GM18907 (cell line): ENCODE results near the gene AK2.

Experiments used
- ATAC-seq: cut with Tn5 transposase; IDR thresholded peaks from one replicate; pipeline ENCODE4 v1.9.1; 2021; ENCODE audit warnings: mild to moderate bottlenecking, moderate library complexity; ENCODE audit not compliant: unreplicated experiment

Gene AK2

DNA sequence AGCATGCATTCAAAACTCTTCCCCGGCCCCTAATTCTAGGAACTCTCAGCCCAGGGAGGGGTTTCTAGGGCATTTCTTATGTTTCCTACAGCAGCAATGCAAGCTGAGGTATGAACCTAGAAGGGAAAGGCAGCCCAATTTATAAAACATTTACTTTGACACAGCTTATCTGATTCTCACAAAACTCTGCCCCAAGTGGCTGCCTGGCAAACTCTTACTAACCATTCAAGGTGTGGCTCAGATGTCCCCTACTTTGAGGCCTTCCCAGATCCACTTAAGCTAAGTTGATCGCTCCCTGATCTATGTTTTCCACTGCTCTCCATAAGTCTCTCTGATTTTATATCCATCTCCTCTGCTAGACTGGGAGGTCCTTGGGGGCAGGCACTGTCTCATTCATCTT, 35.4 kb downstream of the AK2 start:
- no peak for ATAC-seq

DNA sequence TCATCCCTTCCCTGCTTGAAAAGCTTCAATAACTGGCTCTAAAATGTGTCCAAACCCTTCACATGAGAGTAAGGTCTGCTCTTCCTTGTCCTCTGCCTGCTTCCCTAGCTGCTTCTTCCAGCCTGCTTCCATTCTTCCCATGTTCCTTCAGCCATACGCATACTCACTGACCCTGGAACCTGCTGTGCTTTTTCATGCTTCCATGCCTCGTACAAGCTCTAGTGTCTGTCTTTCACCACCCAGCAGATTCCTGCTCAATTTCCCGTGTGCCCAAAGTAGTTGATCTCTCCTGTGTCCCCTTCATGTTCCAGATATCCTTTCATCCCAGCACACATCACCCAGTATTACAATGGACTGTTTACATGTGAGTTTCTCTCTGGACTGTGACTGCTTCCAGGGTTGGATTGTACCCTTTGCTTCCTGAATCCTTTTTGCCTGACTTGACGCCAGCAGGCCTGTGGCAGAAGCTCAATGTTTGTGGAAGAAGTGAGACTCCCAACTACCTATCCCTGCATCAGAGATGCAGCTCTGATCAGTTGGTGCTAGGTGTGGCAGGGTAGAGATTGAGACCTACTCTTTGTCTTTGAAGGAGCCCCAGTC, 36.2 kb downstream of the AK2 start:
- no peak for ATAC-seq

GRCh38 chr1:32998997-32999396, 37.7 kb downstream of the AK2 start:
- ATAC-seq, result no peak

- no peak for ATAC-seq
These were observed 38.6 kb downstream of the AK2 start for GRCh38 chr1:32998064-32998463.

DNA sequence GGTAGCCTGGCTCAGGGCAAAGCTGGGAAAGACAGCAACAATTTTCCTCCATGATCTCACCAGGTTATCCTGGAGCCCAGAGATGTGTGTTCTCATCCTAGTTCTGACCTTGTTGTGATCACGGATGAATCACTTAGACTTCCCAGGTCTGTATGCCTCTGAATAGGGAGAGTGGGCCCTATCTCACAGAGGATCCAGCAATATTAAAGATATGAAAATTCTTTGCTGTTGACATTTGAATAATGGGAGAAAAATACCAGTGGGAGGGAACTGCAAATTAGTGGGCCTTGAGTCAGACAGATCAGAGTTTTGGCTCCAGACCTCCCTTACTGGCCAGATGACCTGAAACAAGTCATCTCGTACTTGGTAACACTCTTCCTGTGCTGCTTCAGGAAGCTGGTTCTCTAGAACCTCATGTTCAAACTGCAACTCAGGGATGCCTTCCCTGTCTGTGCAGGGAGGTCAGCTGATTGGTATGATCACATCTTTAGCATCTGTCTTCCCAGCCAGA, 39.2 kb downstream of the AK2 start:
- ATAC-seq, result no peak

DNA sequence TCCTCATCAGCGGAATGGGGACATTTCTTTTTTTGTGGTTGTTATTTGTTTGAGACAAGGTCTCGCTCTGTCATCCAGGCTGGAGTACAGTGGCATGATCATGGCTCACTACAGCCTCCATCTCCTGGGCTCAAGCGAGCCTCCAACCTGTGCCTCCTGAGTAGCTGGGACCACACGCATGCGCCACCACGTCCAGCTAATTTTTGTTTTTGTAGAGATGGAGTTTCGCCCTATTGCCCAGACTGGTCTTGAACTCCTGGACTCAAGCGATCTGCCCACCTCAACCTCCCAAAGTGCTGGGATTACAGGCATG, 43.4 kb downstream of the AK2 start:
- peak; percentile 16 for ATAC-seq

- ATAC-seq, result peak; percentile 86
These were observed 44.0 kb downstream of the AK2 start for GRCh38 chr1:32992489-32993323.

DNA sequence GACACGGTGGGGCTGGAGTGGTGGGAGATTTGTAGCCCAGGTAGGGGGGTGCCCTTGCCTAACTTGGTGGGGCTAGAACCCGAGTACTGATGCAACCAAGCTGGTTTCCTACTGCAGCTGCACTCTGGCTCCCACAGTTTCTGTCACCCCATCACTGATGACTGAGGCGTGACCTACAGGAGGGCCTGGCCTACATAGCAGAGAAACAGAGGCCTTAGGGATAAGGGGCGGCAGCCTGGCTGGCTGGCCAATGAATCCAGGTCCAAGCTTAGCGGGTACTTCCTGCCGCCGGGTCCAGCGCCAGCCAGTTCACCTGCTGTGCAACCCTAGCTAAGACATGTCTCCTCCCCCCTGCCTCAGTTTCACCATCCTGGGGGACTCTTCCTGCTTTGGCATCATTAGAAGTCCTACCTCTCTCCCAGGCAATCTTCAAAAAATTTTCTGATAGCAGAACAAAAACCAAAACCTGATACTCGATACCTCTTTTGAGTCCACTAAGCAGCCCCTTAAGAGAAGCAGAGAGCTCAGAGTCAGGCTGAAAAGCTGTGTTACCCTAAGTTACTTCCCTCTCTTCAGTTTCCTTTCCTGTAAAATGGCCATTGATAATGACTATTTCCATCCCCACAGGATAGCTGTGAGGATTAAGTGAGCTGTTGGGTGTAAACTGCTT, 44.7 kb downstream of the AK2 start:
- peak; percentile 13 for ATAC-seq

DNA sequence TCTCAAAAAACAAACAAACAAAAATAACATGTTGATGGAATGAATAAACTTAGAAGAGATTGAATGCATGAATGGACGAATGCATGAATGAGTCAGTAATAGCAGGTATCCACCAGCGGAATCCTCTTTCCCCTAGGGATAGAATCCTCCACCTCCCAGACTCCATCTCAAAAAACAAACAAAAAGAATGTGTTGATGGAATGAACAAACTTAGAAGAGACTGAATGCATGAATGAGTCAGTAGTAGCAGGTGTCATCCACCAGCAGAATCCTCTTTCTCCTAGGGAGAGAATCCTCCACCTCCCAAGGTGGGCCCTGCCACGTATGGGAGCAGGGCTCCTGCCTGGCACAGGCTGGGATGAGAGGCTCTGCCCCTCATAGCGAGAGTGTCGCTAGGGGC, 45.3 kb downstream of the AK2 start:
- ATAC-seq, result no peak

GRCh38 chr1:32990887-32991286, 45.8 kb downstream of the AK2 start:
- ATAC-seq, result no peak

DNA sequence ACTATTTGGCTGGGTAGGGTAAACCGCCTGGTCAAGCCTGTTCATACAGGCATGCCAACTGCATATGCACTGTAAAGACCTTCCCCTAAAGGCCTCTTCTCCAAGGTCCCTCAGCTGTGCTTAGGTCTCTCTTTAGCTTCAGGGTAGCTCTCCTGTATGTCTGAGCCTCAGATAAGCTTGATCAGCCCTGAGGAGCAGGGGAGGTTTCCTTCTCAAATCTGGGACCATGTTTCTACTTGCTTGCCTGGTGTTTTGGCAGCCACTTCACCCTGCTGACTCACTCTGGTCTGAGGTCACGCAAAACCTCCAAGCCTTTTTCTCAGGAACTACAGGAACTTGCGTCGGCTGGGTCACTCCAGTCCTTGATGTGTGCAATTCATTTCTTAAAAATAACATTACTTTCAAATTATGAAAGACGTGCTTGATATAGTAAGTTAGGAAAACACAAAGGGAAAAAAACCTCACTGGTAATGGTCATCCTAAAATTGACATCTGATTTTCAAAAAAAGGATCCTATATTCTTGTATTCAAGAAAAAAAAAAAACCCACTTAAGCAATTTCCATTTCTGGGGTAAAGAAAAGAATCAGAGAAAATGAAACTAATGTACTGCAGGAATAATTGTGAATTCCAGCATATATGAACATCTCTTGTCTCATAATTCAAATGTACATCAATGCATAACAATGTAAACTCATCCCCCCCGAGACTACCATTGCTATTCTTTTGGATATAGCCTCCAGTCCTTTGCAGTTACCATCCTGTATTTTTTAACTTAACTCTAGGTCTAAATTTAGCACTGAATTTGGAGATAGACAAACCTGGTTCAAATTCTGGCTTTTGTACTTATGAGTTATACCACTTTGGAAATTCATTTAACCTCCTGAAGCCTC, 47.3 kb downstream of the AK2 start:
- no peak for ATAC-seq

DNA sequence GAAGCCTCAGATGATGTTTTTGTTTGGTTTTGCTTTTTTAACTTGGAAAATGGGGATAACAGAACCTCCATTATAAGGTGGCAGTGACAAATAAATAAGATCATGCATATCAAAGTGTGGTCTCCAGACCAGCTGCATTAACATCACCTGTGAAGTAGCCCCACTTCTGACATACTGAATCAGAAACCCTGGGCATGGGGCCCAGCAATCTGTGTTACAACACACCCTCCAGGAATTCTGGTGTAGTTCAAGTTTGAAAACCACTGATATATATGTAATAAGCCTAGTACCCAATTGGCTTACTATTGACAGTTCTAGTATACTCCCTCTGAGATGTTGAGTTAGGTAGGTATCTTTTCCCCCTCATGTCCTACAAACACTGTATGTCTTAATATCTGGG, 48.0 kb downstream of the AK2 start:
- ATAC-seq, result no peak

DNA sequence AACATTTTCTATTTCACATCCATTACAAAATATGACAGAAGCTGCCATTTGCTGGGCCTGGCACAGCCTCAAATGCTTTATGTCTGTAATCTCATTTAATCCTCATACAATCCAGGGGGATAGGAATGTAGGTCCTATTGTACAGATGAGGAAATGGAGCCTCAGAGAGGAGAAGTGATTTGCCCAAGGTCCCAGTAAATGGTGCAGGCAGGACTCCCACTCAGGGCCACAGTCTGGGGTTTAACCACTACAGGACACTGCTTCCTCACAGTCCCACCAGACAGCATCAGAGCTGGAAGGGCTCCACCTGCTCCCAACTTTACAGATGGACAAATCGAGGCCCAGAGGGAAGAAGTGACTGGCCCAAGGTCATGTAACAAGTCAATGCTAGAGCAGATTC, 51.5 kb downstream of the AK2 start:
- no peak for ATAC-seq

- no peak for ATAC-seq
These were observed 52.1 kb downstream of the AK2 start for GRCh38 chr1:32984455-32985171.

DNA sequence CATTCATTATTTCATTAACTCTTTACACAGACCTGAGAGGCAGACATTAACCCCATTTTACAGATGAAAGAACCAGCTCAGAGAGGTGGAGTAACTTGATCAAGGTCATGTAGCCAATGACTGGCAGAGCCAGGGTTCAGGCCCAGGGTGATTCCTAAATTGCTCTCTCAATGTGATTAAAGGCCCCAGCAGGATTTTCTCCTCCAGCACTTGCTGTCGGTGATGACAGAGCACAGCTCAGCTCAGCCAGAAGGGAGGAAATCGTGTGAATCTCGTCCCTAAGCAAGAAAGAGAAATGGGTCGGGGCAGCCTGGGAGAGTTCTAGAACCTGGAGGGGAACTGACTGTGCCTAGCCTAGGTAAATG, 52.6 kb downstream of the AK2 start:
- ATAC-seq, result no peak

DNA sequence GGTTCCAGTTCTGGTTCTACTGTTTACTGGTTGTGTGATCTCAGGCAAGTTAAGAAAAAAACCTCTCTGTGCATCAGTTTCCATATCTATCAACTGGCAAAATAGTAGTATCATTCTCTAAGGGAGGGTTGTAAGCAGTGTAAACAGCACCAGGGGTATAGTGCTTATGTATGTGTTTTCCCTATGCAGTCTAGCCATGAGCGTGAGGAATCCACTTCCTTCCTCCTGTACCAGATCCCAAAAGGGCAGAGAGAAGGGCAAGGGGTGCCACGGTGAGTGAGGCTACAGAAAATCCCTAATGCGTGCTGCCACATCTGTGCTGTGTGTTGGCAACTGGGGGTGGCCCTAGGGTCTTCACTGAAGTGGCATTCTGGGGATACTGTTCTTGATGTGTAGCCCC, 53.7 kb downstream of the AK2 start:
- ATAC-seq, result no peak

DNA sequence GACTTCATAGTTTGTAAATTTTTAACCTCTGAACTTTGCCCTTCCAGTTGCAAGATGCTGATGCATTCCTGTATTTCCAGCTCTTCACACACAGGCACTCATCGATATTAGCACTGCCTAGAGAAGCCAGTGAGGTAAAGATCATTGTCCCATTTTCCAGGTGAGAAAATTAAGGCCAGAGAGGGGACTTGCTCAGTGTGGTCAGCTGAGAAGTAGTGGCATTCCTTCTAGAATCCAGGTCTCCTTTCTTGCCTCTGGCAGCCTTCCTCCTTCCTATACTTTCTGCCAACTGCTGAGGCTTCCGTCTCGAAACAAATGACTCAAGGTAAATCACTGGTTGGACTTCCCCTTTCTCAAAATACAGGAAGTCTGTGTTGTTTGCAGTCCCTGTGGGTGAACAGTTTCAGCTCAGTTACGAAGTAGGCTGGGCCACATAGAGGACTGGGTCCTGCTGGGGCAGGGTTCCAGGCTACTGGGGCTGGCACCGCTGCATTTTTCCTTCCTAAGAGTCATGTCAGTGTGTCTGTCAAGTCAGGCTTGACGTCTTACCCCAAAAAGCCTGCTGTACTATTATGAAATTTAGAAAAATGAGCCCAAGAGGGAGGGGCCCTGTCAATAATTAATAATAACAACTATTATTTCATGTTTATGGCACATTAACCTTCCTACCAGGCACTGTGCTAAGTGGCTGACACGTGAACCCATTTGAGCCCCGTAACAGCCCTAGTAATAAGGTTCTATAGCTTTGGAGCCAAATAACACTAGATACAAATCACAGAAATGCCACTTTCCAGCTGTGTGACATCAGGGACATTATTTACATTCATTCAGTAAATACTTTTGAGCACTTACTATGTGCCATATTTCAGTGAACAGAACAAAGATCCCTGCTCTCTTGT, 55.4 kb downstream of the AK2 start:
- peak; percentile 88 for ATAC-seq

- ATAC-seq, result no peak
These were observed 56.6 kb downstream of the AK2 start for GRCh38 chr1:32980080-32980479.

DNA sequence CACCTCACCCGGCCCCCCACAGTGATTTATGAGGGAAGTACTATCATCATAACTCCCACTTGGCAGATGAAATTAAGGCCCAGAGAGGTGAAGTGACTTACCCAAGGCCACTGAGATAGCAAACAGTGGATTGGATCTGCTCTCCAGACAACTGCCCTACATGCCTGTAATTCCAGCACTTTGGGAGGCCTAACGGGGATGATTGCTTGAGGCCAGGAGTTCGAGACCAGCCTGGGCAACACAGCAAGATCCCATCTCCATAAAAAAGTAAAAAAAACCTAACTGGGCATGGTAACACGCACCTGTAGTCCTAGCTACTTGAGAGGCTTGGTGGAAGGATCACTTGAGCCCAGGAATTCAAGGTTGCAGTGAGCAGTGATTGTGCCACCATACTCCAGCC, 57.8 kb downstream of the AK2 start:
- ATAC-seq, result no peak
